H1 (cell line): ENCODE data around the gene REM1.

Source experiments
- TF ChIP-seq, protein P1 (sequence below): IDR thresholded peaks from 2 replicates; pipeline ENCODE4 v1.6.1; 2012; ENCODE audit warnings: inconsistent platforms
- TF ChIP-seq, protein P2 (sequence below), 3 experiments: IDR thresholded peaks; 1 replicate in 2 of 3; 2 replicates in 1 of 3; pipeline versions ENCODE4 v1.5.1 to v1.6.1; 2011; ENCODE audit warnings: low read length in 3 of 3, mild to moderate bottlenecking in 3 of 3, inconsistent platforms in 2 of 3, low read depth in 1 of 3, moderate library complexity in 1 of 3; ENCODE audit not compliant: insufficient read depth in 1 of 3; ENCODE audit errors: control extremely low read depth in 1 of 3

DNA sequence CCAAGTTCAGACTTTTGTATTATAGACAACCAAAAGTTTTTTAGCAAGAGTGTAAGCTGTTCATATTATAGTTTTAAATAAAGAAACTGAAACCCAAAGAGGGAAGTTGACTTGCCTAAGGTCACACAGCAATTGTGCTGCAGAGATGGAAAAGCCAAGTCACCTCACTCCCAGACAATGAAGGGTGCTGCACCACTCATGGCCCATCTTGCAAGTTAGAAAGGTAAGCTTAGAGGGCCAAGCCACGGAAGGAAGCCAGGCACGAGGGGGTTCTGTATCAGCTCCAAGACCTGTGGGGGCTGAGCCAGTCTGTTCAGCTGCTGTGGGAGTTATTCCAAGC lies 1.0 kb upstream of the REM1 start:
- TF ChIP-seq, protein P1, sequence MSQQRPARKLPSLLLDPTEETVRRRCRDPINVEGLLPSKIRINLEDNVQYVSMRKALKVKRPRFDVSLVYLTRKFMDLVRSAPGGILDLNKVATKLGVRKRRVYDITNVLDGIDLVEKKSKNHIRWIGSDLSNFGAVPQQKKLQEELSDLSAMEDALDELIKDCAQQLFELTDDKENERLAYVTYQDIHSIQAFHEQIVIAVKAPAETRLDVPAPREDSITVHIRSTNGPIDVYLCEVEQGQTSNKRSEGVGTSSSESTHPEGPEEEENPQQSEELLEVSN, result no peak
- TF ChIP-seq, protein P2, sequence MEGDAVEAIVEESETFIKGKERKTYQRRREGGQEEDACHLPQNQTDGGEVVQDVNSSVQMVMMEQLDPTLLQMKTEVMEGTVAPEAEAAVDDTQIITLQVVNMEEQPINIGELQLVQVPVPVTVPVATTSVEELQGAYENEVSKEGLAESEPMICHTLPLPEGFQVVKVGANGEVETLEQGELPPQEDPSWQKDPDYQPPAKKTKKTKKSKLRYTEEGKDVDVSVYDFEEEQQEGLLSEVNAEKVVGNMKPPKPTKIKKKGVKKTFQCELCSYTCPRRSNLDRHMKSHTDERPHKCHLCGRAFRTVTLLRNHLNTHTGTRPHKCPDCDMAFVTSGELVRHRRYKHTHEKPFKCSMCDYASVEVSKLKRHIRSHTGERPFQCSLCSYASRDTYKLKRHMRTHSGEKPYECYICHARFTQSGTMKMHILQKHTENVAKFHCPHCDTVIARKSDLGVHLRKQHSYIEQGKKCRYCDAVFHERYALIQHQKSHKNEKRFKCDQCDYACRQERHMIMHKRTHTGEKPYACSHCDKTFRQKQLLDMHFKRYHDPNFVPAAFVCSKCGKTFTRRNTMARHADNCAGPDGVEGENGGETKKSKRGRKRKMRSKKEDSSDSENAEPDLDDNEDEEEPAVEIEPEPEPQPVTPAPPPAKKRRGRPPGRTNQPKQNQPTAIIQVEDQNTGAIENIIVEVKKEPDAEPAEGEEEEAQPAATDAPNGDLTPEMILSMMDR (IDR thresholded peaks at IDR 0.05; ENCODE audit: control extremely low read depth in 1 of 3, insufficient read depth in 1 of 3, low read depth in 1 of 3, low read length in 3 of 3), result no peak
